ENCODE data around the gene MAD2L1BP.
"Not testable (repeated sequence)": the region's sequence is repeated elsewhere in the genome, so short reads cannot be mapped to it uniquely, and the experiment has no call there.

Gene MAD2L1BP

GRCh38 chr6:43629104-43629504 lies 6.5 kb upstream of the MAD2L1BP start, which contains the start of gene GTPBP2:
GTPBP2 (minus strand) TSS chr6:43629264; CDS start chr6:43629162, 102 bp downstream.
- peak within 1 kb of the TSS; percentile 87 for H3K4me3 ChIP-seq (ENCODE audit: low read depth, low read length)
- peak within 1 kb of the TSS; percentile 99 for H3K27ac ChIP-seq
- TF ChIP-seq CTCF (IDR thresholded peaks at IDR 0.05; ENCODE audit: low read depth, low read length): no peak
- no peaks in the 10 kb centered on the region for H3K27me3 ChIP-seq (ENCODE audit: insufficient read depth, low read depth, severe bottlenecking)
- H3K9me3 ChIP-seq (ENCODE audit: severe bottlenecking): no peaks in the 10 kb centered on the region
- H3K36me3 ChIP-seq: peaks cover 39% of the 10 kb centered on the region
- peak; percentile 100 for DNase-seq

GRCh38 chr6:43629505-43630300 lies 5.9 kb upstream of the MAD2L1BP start:
- Histone ChIP-seq H3K36me3 (peaks cover 33% of the 10 kb centered on the region), H3K27ac (peak overlapping the region; percentile 99), H3K27me3 (ENCODE audit: insufficient read depth, low read depth, severe bottlenecking) (no peaks in the 10 kb centered on the region), H3K4me3 (ENCODE audit: low read depth, low read length) (peak overlapping the region; percentile 87), H3K9me3 (ENCODE audit: severe bottlenecking) (no peaks in the 10 kb centered on the region)
- TF ChIP-seq CTCF (IDR thresholded peaks at IDR 0.05; ENCODE audit: low read depth, low read length): no peak
- peak; percentile 99 for DNase-seq

- Histone ChIP-seq H3K4me3 (ENCODE audit: low read depth, low read length) (no peak overlapping the region), H3K36me3 (peaks cover 22% of the 10 kb centered on the region)
- DNase-seq: no peak
These were observed 4.5 kb upstream of the MAD2L1BP start for GRCh38 chr6:43630980-43631619.

GRCh38 chr6:43633002-43633401 lies 2.6 kb upstream of the MAD2L1BP start:
- not testable (repeated sequence) for DNase-seq; H3K4me3 ChIP-seq (ENCODE audit: low read depth, low read length); H3K9me3 ChIP-seq (ENCODE audit: severe bottlenecking)

More at GRCh38 chr6:43630980-43631619, 4.5 kb upstream of the MAD2L1BP start:
- Histone ChIP-seq H3K9me3 (ENCODE audit: severe bottlenecking) (no peaks in the 10 kb centered on the region), H3K27ac (0 out of 2 replicates have a peak overlapping the region, but pooled peaks have one; percentile 8), H3K27me3 (ENCODE audit: insufficient read depth, low read depth, severe bottlenecking) (no peaks in the 10 kb centered on the region)
- no peak for TF ChIP-seq CTCF (IDR thresholded peaks at IDR 0.05; ENCODE audit: low read depth, low read length)

GRCh38 chr6:43634702-43635303 lies 837 bp upstream of the MAD2L1BP start:
- H3K36me3 ChIP-seq: peaks cover 39% of the 10 kb centered on the region
- H3K9me3 ChIP-seq (ENCODE audit: severe bottlenecking): no peaks in the 10 kb centered on the region
- no peaks in the 10 kb centered on the region for H3K27me3 ChIP-seq (ENCODE audit: insufficient read depth, low read depth, severe bottlenecking)
- no peak for TF ChIP-seq CTCF (IDR thresholded peaks at IDR 0.05; ENCODE audit: low read depth, low read length)
- peak; percentile 86 for DNase-seq
- H3K4me3 ChIP-seq (ENCODE audit: low read depth, low read length): peak overlapping the region; percentile 54
- H3K27ac ChIP-seq: peak overlapping the region; percentile 96

More at GRCh38 chr6:43633002-43633401, 2.6 kb upstream of the MAD2L1BP start:
- H3K27ac ChIP-seq; H3K27me3 ChIP-seq (ENCODE audit: insufficient read depth, low read depth, severe bottlenecking): not testable (repeated sequence)
- H3K36me3 ChIP-seq: peaks cover 24% of the 10 kb centered on the region

- Histone ChIP-seq H3K27ac (peak overlapping the region; percentile 96), H3K4me3 (ENCODE audit: low read depth, low read length) (peak overlapping the region; percentile 54), H3K9me3 (ENCODE audit: severe bottlenecking) (no peaks in the 10 kb centered on the region), H3K36me3 (peaks cover 54% of the 10 kb centered on the region), H3K27me3 (ENCODE audit: insufficient read depth, low read depth, severe bottlenecking) (no peaks in the 10 kb centered on the region)
- no peak for DNase-seq
- no peak for TF ChIP-seq CTCF (IDR thresholded peaks at IDR 0.05; ENCODE audit: low read depth, low read length)
These were observed 644 bp downstream of the MAD2L1BP start for GRCh38 chr6:43636308-43636659.
